SU-DHL-6 (cell line): ENCODE results near the gene ALK.

Experiments used
- H2AFZ ChIP-seq: fragments of 200-600 bp; sonication (generic); 2 replicates; pipeline ENCODE4 v1.6.1; 2014; ENCODE audit warnings: low read depth, mild to moderate bottlenecking, moderate library complexity, mixed read lengths, antibody characterized with exemption, low read length; ENCODE audit not compliant: severe bottlenecking
- H3F3A ChIP-seq: fragments of 200-600 bp; shearing (Covaris generic); 2 replicates; pipeline ENCODE4 v1.6.0; 2016; ENCODE audit warnings: antibody characterized with exemption, mild to moderate bottlenecking; ENCODE audit not compliant: insufficient read depth
- H3K27ac ChIP-seq: fragments of 200-600 bp; sonication (generic); 2 replicates; pipeline ENCODE4 v1.5.1; 2016; ENCODE audit warnings: low read depth, mild to moderate bottlenecking, low read length, moderate library complexity, mixed read lengths
- H3K27me3 ChIP-seq: fragments of 200-600 bp; sonication (generic), shearing (Covaris generic); 2 replicates; pipeline ENCODE4 v1.6.0; 2014; ENCODE audit warnings: mild to moderate bottlenecking, low read length
- H3K36me3 ChIP-seq: fragments of 200-600 bp; sonication (generic); 2 replicates; pipeline ENCODE4 v1.6.1; 2014; ENCODE audit warnings: mild to moderate bottlenecking, low read length, mixed read lengths
- H3K4me2 ChIP-seq: fragments of 300-600, 200-600 bp; shearing (Covaris generic), sonication (generic); 2 replicates; pipeline ENCODE4 v1.6.0; 2014; ENCODE audit warnings: low read length, low read depth, mild to moderate bottlenecking; ENCODE audit not compliant: poor library complexity, severe bottlenecking
- H3K4me3 ChIP-seq: fragments of 200-600 bp; sonication (generic); 2 replicates; pipeline ENCODE4 v1.5.1; 2014; ENCODE audit warnings: antibody characterized with exemption, low read length, mild to moderate bottlenecking, mixed read lengths; ENCODE audit not compliant: insufficient read depth, poor library complexity, severe bottlenecking
- H3K79me2 ChIP-seq: fragments of 200-600 bp; sonication (generic); 2 replicates; pipeline ENCODE4 v1.6.1; 2014; ENCODE audit warnings: mild to moderate bottlenecking, low read length, moderate library complexity; ENCODE audit not compliant: insufficient read depth
- H3K9ac ChIP-seq: fragments of 200-600 bp; sonication (generic); 2 replicates; pipeline ENCODE4 v1.7.0; 2014; ENCODE audit warnings: mild to moderate bottlenecking, low read length
- H3K9me2 ChIP-seq: fragments of 200-600 bp; sonication (generic); replicated peaks from 2 replicates; pipeline ENCODE4 v1.6.1; 2014; ENCODE audit warnings: low read length; ENCODE audit not compliant: insufficient read depth
- H3K9me3 ChIP-seq: fragments of 200-600 bp; sonication (generic); 2 replicates; pipeline ENCODE4 v1.6.1; 2014; ENCODE audit warnings: low read length, mixed read lengths; ENCODE audit not compliant: insufficient read depth
- H4K20me1 ChIP-seq: fragments of 200-600 bp; sonication (generic); 2 replicates; pipeline ENCODE4 v1.6.1; 2014; ENCODE audit warnings: low read depth, mild to moderate bottlenecking, antibody characterized with exemption, low read length, moderate library complexity, mixed read lengths
- CTCF ChIP-seq: fragments of 200-600 bp; sonication (generic); IDR thresholded peaks from one replicate; pipeline ENCODE4 v1.5.1; 2017; ENCODE audit warnings: antibody characterized with exemption, mild to moderate bottlenecking, low read length, moderate library complexity; ENCODE audit not compliant: insufficient read depth, poor library complexity, severe bottlenecking
- EZH2phosphoT487 ChIP-seq: fragments of 200-600 bp; sonication (generic), shearing (Covaris generic); conservative IDR thresholded peaks from 2 replicates; pipeline ENCODE4 v1.6.1; 2018; ENCODE audit warnings: mild to moderate bottlenecking, antibody characterized with exemption, low read length, moderate library complexity, mixed read lengths

Gene ALK

DNA sequence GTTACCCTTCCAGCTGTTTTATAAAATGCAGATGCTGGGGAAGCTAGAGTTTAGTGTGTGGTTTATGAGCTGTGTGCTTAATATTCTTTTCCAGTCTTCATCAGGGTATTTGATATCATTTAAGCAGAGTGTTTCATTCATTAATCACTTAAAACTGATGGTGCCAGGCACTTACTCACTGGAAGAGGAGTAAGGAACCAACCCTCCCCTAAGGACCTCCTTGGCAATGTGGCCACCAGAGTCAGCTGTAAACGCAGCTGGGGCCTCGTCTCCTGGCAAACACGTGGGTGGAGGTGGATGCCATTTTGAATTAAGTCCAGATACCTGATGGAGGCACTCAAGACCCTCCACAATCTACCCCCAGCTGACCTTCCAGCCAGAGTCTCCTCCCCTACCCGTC lies 474.5 kb downstream of the ALK start:
- H3K4me3 ChIP-seq, result no peak overlapping the region
- no peak overlapping the region for H3K4me2 ChIP-seq
- H3K27ac ChIP-seq, result no peak overlapping the region
- H3F3A ChIP-seq, result no peaks in the 10 kb centered on the region
- H3K36me3 ChIP-seq, result no peaks in the 10 kb centered on the region
- H4K20me1 ChIP-seq, result no peaks in the 10 kb centered on the region
- TF ChIP-seq EZH2phosphoT487 (no peak), CTCF (no peak)
- H3K27me3 ChIP-seq, result no peaks in the 10 kb centered on the region
- H3K9ac ChIP-seq, result no peak overlapping the region
- no peaks in the 10 kb centered on the region for H3K9me3 ChIP-seq
- H3K79me2 ChIP-seq, result no peaks in the 10 kb centered on the region
- H3K9me2 ChIP-seq, result no peaks in the 10 kb centered on the region
- no peak overlapping the region for H2AFZ ChIP-seq

DNA sequence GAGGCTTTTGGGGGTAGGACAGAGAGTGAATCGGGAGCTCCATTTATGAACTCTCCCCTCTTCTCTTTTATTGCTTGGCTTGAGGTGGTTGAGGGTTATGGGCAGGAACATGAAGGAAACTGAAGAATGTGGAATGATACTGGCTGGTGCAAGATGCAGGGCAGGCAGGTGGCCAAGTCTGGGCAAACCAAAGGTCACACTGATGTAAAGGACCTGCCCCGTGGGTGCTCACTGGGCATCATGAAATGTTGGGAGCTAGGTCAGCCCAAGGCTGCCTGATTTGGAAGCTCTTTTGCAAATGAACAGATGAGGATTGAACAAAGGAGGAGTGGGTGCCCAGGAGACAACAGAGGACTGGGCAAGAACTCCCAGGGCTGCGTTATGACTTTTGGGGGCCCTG lies 477.2 kb downstream of the ALK start:
- no peaks in the 10 kb centered on the region for H4K20me1 ChIP-seq
- H3K4me2 ChIP-seq, result no peak overlapping the region
- H3F3A ChIP-seq, result no peaks in the 10 kb centered on the region
- no peaks in the 10 kb centered on the region for H3K36me3 ChIP-seq
- TF ChIP-seq CTCF (no peak), EZH2phosphoT487 (no peak)
- H3K9ac ChIP-seq, result no peak overlapping the region
- H3K79me2 ChIP-seq, result no peaks in the 10 kb centered on the region
- no peak overlapping the region for H3K27ac ChIP-seq
- no peak overlapping the region for H2AFZ ChIP-seq
- H3K9me2 ChIP-seq, result no peaks in the 10 kb centered on the region
- H3K4me3 ChIP-seq, result no peak overlapping the region
- H3K27me3 ChIP-seq, result no peaks in the 10 kb centered on the region
- no peaks in the 10 kb centered on the region for H3K9me3 ChIP-seq

GRCh38 chr2:29443627-29444026 lies 477.8 kb downstream of the ALK start:
- Histone ChIP-seq H4K20me1 (no peaks in the 10 kb centered on the region), H3K9me3 (no peaks in the 10 kb centered on the region), H3F3A (no peaks in the 10 kb centered on the region), H3K9ac (no peak overlapping the region), H3K9me2 (no peaks in the 10 kb centered on the region), H3K79me2 (no peaks in the 10 kb centered on the region), H3K4me3 (no peak overlapping the region), H3K27me3 (no peaks in the 10 kb centered on the region), H3K36me3 (no peaks in the 10 kb centered on the region), H2AFZ (no peak overlapping the region), H3K27ac (no peak overlapping the region), H3K4me2 (no peak overlapping the region)
- TF ChIP-seq CTCF, result no peak
- no peak for TF ChIP-seq EZH2phosphoT487

- Histone ChIP-seq H3F3A (no peaks in the 10 kb centered on the region), H3K9me2 (no peaks in the 10 kb centered on the region), H3K9ac (no peak overlapping the region), H3K79me2 (no peaks in the 10 kb centered on the region), H3K4me3 (no peak overlapping the region), H3K9me3 (no peaks in the 10 kb centered on the region), H3K27me3 (no peaks in the 10 kb centered on the region), H2AFZ (no peak overlapping the region), H4K20me1 (no peaks in the 10 kb centered on the region), H3K4me2 (no peak overlapping the region), H3K27ac (no peak overlapping the region), H3K36me3 (no peaks in the 10 kb centered on the region)
- TF ChIP-seq CTCF (no peak), EZH2phosphoT487 (no peak)
Measured at GRCh38 chr2:29443151-29443550, 478.2 kb downstream of the ALK start.
